Embryonic facial prominence (tissue), 1 donor: ENCODE data around the gene AK4.

Experiments
- DNase-seq: peaks from one replicate; pipeline ENCODE4 v3.0.0-alpha.2; 2016; ENCODE audit errors: extremely low spot score

AK4 gene

GRCh38 chr1:65176591-65176990, 28.6 kb downstream of the AK4 start:
- no peak for DNase-seq

GRCh38 chr1:65177457-65177856, 29.5 kb downstream of the AK4 start:
- no peak for DNase-seq

- DNase-seq: no peak
Measured at GRCh38 chr1:65178235-65178634, 30.2 kb downstream of the AK4 start.

- DNase-seq: no peak
Measured at GRCh38 chr1:65179148-65179547, 31.1 kb downstream of the AK4 start.

- no peak for DNase-seq
Measured at GRCh38 chr1:65180977-65181376, 33.0 kb downstream of the AK4 start.

GRCh38 chr1:65182658-65183268, 34.8 kb downstream of the AK4 start:
- DNase-seq: no peak

GRCh38 chr1:65189576-65190115, 41.6 kb downstream of the AK4 start:
- DNase-seq: no peak

- DNase-seq: no peak
Measured at GRCh38 chr1:65190229-65190628, 42.2 kb downstream of the AK4 start.

GRCh38 chr1:65193129-65193695, 45.2 kb downstream of the AK4 start:
- DNase-seq: no peak

GRCh38 chr1:65195495-65196417, 47.8 kb downstream of the AK4 start:
- no peak for DNase-seq

GRCh38 chr1:65196926-65197325, 48.9 kb downstream of the AK4 start:
- no peak for DNase-seq

GRCh38 chr1:65197636-65198035, 49.6 kb downstream of the AK4 start:
- no peak for DNase-seq

GRCh38 chr1:65198096-65198495, 50.1 kb downstream of the AK4 start:
- DNase-seq: no peak

GRCh38 chr1:65200411-65200810, 52.4 kb downstream of the AK4 start:
- no peak for DNase-seq

GRCh38 chr1:65206836-65207235, 58.8 kb downstream of the AK4 start:
- no peak for DNase-seq

- no peak for DNase-seq
Measured at GRCh38 chr1:65207317-65207716, 59.3 kb downstream of the AK4 start.

GRCh38 chr1:65208563-65208973, 60.6 kb downstream of the AK4 start:
- no peak for DNase-seq

GRCh38 chr1:65209005-65209885, 61.2 kb downstream of the AK4 start:
- peak; percentile 13 for DNase-seq

- no peak for DNase-seq
Measured at GRCh38 chr1:65210325-65210724, 62.3 kb downstream of the AK4 start.

- no peak for DNase-seq
Measured at GRCh38 chr1:65211331-65211730, 63.3 kb downstream of the AK4 start.

- DNase-seq: no peak
Measured at GRCh38 chr1:65213271-65214023, 65.4 kb downstream of the AK4 start.
